NCI-H1436 treated with DMSO at 0.1 percent for 48 hours (cell line): ENCODE measurements around the gene SLC25A12.
"Not testable (repeated sequence)": the region's sequence is repeated elsewhere in the genome, so short reads cannot be mapped to it uniquely, and the experiment has no call there.

ENCODE experiments used
- DNase-seq: peaks from one replicate; lab custom pipeline; 2025; lab: John Stamatoyannopoulos, UW

SLC25A12 gene, protein sequence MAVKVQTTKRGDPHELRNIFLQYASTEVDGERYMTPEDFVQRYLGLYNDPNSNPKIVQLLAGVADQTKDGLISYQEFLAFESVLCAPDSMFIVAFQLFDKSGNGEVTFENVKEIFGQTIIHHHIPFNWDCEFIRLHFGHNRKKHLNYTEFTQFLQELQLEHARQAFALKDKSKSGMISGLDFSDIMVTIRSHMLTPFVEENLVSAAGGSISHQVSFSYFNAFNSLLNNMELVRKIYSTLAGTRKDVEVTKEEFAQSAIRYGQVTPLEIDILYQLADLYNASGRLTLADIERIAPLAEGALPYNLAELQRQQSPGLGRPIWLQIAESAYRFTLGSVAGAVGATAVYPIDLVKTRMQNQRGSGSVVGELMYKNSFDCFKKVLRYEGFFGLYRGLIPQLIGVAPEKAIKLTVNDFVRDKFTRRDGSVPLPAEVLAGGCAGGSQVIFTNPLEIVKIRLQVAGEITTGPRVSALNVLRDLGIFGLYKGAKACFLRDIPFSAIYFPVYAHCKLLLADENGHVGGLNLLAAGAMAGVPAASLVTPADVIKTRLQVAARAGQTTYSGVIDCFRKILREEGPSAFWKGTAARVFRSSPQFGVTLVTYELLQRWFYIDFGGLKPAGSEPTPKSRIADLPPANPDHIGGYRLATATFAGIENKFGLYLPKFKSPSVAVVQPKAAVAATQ

DNA sequence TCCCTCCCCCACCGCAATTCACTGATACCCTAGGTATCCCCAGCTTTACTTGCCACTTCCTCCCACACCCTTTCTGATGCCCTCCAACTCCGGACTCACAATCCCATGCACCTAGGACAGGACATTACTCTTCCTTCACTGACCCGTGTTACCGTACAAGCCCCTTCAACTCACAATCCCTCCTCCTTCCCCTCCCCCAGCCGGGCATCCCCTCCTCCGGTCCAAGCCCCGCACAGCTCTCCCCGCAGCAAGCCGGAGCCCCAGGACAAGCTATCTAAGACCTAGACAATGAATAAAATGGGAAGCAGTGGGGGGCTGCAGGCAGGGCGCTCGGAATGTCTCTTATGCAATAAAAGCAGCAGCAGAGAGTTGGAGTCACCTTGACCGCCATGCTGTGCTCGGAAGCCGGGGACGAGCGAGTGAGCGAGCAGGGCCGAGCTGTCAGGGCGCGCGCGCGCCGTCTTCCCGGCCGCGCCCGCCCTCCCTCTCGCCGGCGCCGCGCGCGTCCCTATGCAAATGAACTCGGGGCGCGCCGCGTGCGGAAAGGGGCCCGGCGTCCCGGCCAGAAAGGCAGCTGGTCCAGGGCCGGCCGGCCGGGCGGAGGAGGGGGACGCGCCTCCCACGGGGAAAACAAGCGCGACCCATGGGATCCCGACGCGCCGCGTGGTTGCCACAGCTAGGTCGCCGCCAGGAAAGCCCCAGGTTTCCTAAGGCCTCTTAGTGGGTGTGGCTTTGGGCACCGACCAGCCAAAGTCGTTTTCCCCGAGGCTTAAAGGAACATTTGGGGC, at the start of gene SLC25A12:
SLC25A12 (minus strand) TSS at position 421 of the 788 bp plus-strand sequence; CDS start at position 391, 30 bp downstream.
- DNase-seq = peak; percentile 40

- DNase-seq = no peak
Observed at GRCh38 chr2:171941316-171941699, 47.3 kb upstream of the SLC25A12 start.

GRCh38 chr2:171939743-171940071, 45.7 kb upstream of the SLC25A12 start:
- DNase-seq = no peak

- no peak for DNase-seq
Observed at GRCh38 chr2:171939058-171939742, 45.2 kb upstream of the SLC25A12 start.

DNA sequence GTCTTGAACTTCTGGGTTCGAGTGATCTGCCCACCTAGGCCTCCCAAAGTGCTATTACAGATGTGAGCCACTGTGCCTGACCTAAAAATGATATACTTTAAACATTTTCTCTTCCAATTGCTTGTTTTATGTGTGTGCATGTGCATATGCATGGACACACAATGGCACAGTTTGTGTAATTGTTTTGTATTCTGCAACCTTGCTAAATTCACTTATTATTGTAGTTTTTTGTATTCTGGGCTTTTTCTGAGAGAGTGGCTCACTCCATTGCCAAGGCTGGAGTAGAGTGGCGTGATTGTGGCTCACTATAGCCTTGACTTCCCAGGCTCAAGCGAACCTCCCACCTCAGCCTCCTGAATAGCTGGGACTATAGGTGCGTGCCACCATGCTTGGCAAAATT, 36.3 kb upstream of the SLC25A12 start:
- no peak for DNase-seq

DNA sequence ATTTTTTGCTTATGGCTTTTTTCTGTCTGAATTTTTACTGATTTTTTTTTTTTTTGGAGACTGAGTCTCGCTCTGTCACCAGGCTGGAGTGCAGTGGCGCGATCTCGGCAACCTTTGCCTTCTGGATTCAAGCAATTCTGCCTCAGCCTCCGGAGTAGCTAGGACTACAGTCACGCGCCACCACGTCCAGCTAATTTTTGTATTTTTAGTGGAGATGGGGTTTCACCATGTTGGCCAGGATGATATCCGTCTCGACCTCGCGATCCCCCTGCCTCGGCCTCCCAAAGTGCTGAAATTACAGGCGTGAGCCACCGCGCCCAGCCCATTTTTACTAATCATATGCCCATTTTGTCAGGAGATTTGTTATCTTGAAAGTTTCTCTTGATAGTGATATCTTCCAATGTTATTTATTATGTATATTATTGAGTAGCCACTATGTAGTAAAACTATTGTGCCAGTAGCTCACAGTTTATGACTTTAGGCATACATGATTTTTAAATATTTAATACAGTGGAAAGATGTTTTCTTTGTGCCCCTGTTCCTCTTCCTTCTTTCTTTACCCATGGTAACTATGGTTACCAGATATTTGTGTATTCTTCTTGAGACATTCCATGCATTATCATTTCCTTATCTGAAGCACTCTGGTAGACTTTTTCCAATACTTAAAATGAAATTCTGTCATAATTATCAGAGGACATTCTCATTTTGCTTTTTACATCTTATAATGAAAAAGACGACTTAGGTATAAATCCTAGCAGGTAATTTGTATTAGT, 30.3 kb upstream of the SLC25A12 start:
- DNase-seq = no peak

- no peak for DNase-seq
Observed at GRCh38 chr2:171923206-171923605, 29.2 kb upstream of the SLC25A12 start.

DNA sequence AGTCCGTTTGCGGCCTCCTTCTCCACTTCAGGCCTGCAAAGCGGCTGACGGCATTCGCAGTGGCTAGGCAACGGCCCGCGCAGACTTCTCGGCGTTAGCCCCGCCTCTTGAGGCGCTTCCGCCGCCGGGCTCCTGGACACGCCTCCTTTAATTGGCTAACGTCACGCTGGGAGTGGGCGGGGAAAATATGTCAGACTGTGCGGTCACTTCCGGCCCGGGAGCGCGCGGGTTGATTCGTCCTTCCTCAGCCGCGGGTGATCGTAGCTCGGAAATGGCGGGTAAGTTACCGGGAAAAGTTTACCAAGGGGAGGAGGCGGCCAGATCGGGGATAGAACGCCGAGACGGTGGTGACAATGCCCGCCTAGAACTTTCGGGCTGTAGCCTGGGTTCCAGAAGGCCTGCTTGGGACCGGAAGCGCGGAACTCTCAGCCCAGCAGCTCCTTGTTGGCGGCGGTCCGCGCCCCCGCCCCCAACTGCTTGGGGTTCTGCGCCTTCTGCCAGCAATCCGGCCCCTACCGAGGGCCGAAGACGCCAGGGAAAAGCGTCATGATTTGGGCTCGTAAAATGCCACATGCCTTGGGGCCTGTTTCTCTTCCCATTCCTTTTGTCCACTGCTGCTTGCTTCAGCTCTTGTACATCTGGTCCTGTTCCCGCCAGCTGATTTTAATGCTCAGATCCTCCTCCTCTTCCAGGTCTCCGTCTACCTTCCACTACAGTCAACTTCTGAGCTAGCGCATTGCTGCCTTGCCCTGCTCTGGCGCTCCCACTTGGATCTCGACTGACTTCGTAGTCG, 28.4 kb upstream of the SLC25A12 start, which contains the start of gene HAT1:
HAT1 (plus strand) TSS at position 232 of the 793 bp plus-strand sequence; CDS start at position 272, 40 bp downstream.
- DNase-seq = peak; percentile 89

- DNase-seq = no peak
Observed at GRCh38 chr2:171921970-171922229, 27.9 kb upstream of the SLC25A12 start.

DNA sequence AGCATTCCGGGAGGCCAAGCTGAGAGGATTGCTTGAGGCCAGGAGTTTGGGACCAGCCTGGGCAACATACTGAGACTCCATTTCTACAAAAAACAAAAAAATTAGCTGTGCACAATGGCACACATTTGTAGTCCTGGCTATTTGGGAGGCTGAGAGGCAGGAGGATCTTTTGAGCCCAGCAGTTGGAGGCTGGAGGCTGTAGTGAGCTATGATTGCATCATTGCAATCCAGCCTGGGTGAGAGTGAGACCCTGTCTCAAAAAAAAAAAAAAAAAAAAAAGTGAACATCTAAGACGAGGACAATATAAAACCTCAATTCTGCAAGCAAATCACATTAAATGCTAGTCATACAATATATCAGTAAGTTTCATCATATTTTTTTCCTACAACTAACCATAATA, 25.4 kb upstream of the SLC25A12 start:
- DNase-seq = no peak

DNA sequence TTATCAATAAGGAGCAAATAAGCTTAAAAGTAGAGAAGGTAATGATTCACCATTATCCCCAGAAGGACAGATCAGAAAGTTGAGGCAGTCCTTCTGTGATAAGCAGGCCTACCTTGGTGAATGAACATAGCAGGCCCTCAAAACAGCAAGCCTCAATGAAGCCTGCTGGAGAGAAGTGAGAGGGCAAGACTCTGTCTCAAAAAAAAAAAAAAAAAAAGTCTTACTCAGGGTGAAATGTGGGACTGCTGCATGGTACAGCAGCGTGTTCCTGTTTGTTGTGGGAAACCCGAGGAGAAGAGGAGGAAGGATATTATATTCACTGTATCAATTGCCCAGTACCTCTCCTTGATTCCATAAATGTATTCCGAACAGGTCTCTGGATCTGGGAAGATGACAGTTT, 19.5 kb upstream of the SLC25A12 start:
- no peak for DNase-seq

GRCh38 chr2:171910494-171910893, 16.4 kb upstream of the SLC25A12 start:
- DNase-seq = no peak

- DNase-seq = no peak
Observed at GRCh38 chr2:171909266-171909665, 15.2 kb upstream of the SLC25A12 start.

DNA sequence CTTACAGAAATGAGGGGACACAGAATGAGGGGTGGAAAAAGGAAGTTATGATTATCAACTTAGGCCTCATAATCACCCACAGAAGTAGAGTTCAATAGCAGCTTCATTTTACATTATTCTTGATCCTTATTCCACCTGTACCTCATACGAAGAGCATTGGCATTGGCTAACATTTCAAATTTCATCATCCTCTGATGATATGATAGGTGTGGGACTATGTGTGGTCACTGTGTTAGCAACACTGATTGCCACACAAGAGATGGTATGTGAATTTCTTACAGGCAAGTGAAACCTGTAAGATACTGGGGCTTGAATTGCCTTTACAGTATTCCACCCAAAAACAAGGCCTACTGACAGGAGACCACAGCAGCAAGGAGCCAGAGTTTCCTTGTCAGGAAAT, 14.2 kb upstream of the SLC25A12 start:
- no peak for DNase-seq

- no peak for DNase-seq
Observed at GRCh38 chr2:171902840-171903420, 8.9 kb upstream of the SLC25A12 start.

DNA sequence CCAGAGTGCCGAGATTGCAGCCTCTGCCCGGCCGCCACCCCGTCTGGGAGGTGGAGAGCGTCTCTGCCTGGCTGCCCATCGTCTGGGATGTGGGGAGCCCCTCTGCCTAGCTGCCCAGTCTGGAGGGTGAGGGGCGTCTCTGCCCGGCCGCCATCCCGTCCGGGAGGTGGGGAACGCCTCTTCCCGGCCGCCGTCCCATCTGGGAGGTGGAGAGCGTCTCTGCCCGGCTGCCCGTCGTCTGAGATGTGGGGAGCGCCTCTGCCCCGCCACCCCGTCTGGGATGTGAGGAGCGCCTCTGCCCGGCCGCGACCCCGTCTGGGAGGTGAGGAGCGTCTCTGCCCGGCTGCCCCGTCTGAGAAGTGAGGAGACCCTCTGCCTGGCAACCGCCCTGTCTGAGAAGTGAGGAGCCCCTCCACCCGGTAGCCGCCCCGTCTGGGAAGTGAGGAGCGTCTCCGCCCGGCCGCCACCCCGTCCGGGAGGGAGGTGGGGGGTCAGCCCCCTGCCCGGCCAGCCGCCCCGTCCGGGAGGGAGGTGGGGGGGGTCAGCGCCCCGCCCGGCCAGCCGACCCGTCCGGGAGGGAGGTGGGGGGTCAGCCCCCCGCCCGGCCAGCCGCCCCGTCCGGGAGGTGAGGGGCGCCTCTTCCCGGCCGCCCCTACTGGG, 5.7 kb upstream of the SLC25A12 start:
- not testable (repeated sequence) for DNase-seq

GRCh38 chr2:171895786-171896185, 1.7 kb upstream of the SLC25A12 start:
- DNase-seq = no peak

- no peak for DNase-seq
Observed at GRCh38 chr2:171894612-171894947, 536 bp upstream of the SLC25A12 start.

DNA sequence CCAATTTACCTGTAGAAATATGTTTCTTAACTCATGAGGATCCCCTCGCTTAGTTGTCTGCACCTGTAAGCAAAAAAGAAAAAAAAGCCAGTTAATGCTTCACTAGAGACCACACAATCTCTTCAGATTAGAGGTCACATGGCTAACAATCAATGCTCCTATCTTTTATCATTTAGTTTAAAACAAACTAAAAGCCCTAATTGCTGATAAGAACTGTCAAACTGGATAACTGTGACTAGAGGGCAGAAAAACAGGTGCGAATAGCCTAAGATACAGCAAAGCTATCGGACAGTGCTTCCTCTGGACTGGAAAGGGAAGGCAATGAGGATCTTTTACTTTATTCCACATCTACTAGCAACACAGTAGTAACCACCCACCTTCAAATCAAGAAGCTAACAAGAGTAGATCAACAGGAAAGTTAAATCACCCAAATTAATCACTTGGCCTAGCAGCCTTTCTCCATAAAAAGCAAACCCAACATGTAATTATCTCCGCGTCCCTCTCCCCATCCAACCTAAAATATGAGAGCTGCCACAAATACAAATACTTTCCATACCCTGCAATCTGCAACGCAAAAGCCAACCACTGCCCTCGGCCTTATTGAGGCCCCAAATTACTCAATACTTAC, 734 bp downstream of the SLC25A12 start:
- no peak for DNase-seq
